GM18502 (cell line): Measurements from ENCODE around the gene TRIM46.
A peak's percentile ranks its signal among the peaks of the same experiment; 100 is the strongest.

ENCODE experiments used
- ATAC-seq: cut with Tn5 transposase; IDR thresholded peaks from one replicate; pipeline ENCODE4 v1.9.1; 2021; ENCODE audit warnings: mild to moderate bottlenecking; ENCODE audit not compliant: unreplicated experiment, poor library complexity

Gene TRIM46

GRCh38 chr1:155173478-155174323 is at the start of gene TRIM46:
Gene TRIM46, plus strand, starts transcription at chr1:155173849. Its CDS starts 118 bp downstream, at chr1:155173967.
- ATAC-seq: peak; percentile 11

GRCh38 chr1:155124503-155125463 is 48.9 kb upstream of the TRIM46 start:
- no peak for ATAC-seq

- no peak for ATAC-seq
Observed at GRCh38 chr1:155125511-155125945, 48.1 kb upstream of the TRIM46 start.

GRCh38 chr1:155125946-155126555 is 47.6 kb upstream of the TRIM46 start:
- ATAC-seq: no peak

GRCh38 chr1:155126556-155127104 is 47.0 kb upstream of the TRIM46 start:
- ATAC-seq: no peak

GRCh38 chr1:155127105-155127966 is 46.3 kb upstream of the TRIM46 start, which contains the start of gene EFNA1:
Gene EFNA1, plus strand, starts transcription at chr1:155127876. Its CDS starts 102 bp downstream, at chr1:155127978.
- no peak for ATAC-seq

- no peak for ATAC-seq
Observed at GRCh38 chr1:155127967-155128754, 45.5 kb upstream of the TRIM46 start.

- ATAC-seq: no peak
Observed at GRCh38 chr1:155128755-155129473, 44.7 kb upstream of the TRIM46 start.

- no peak for ATAC-seq
Observed at GRCh38 chr1:155130272-155131006, 43.2 kb upstream of the TRIM46 start.

GRCh38 chr1:155131285-155131684 is 42.4 kb upstream of the TRIM46 start:
- ATAC-seq: no peak

GRCh38 chr1:155131856-155132255 is 41.8 kb upstream of the TRIM46 start:
- no peak for ATAC-seq

GRCh38 chr1:155133799-155134281 is 39.8 kb upstream of the TRIM46 start:
- no peak for ATAC-seq

GRCh38 chr1:155134322-155134721 is 39.3 kb upstream of the TRIM46 start:
- ATAC-seq: no peak

GRCh38 chr1:155134880-155135414 is 38.7 kb upstream of the TRIM46 start:
- ATAC-seq: no peak

GRCh38 chr1:155135415-155136028 is 38.1 kb upstream of the TRIM46 start, which contains the start of gene SLC50A1:
Gene SLC50A1, plus strand, starts transcription at chr1:155135852. Its CDS starts 60 bp downstream, at chr1:155135912.
- ATAC-seq: peak; percentile 78

- ATAC-seq: no peak
Observed at GRCh38 chr1:155136748-155137147, 36.9 kb upstream of the TRIM46 start.
